HepG2 (cell line): ENCODE results near the gene LMTK2. TPM values are rescaled to one million over a fixed set of nuclear protein-coding genes. Genes with fewer than 3 reads are reported as not detected.

Source experiments
- ARNT ChIP-seq: fragments of 450-650 bp; IDR thresholded peaks from 2 replicates; pipeline ENCODE4 v1.6.1; 2017
- BCL6 ChIP-seq: IDR thresholded peaks from 2 replicates; pipeline ENCODE4 v1.6.1; 2016; ENCODE audit warnings: missing genetic modification reagents, missing compliant biosample characterization
- CTCF ChIP-seq: sonication (generic); formaldehyde crosslinking; IDR thresholded peaks from 2 replicates; pipeline ENCODE4 v1.5.0; 2020; ENCODE audit warnings: mild to moderate bottlenecking, missing genetic modification reagents, moderate library complexity
- HDAC2 ChIP-seq: sonication (generic); formaldehyde crosslinking; IDR thresholded peaks from 2 replicates; pipeline ENCODE4 v1.4.0; 2020; ENCODE audit warnings: missing genetic modification reagents
- HNF4G ChIP-seq, 2 experiments: sonication (generic) in 1 of 2; formaldehyde crosslinking in 1 of 2; IDR thresholded peaks; 2 replicates each; pipeline versions ENCODE4 v1.4.0 to v1.6.1; 2011 to 2020; ENCODE audit warnings: borderline replicate concordance in 2 of 2, low read depth in 2 of 2, mild to moderate bottlenecking in 2 of 2, low read length in 1 of 2, missing genetic modification reagents in 1 of 2, moderate library complexity in 1 of 2
- KMT2B ChIP-seq: IDR thresholded peaks from 2 replicates; pipeline ENCODE4 v1.6.1; 2016; ENCODE audit warnings: missing genetic modification reagents, missing compliant biosample characterization
- MNT ChIP-seq: fragments of 450-650 bp; IDR thresholded peaks from 2 replicates; pipeline ENCODE4 v1.6.1; 2016
- NCOA2 ChIP-seq: sonication (generic); formaldehyde crosslinking; IDR thresholded peaks from 2 replicates; pipeline ENCODE4 v1.8.0; 2022; ENCODE audit warnings: inconsistent platforms
- NFYC ChIP-seq: IDR thresholded peaks from 2 replicates; pipeline ENCODE4 v1.6.1; 2016; ENCODE audit warnings: missing genetic modification reagents, missing compliant biosample characterization
- PHB2 ChIP-seq: fragments of 450-650 bp; IDR thresholded peaks from 2 replicates; pipeline ENCODE4 v1.6.1; 2018; ENCODE audit not compliant: partially characterized antibody
- SOX5 ChIP-seq: IDR thresholded peaks from 2 replicates; pipeline ENCODE4 v1.6.1; 2016; ENCODE audit warnings: borderline replicate concordance
- ZFY ChIP-seq: sonication (generic); formaldehyde crosslinking; IDR thresholded peaks from 2 replicates; pipeline ENCODE4 v1.4.0; 2020; ENCODE audit warnings: missing genetic modification reagents
- ZMAT3 ChIP-seq: sonication (generic); formaldehyde crosslinking; conservative IDR thresholded peaks from 2 replicates; pipeline ENCODE4 v1.7.0; 2021; ENCODE audit warnings: missing genetic modification reagents
- ZNF639 ChIP-seq: conservative IDR thresholded peaks from 2 replicates; pipeline ENCODE4 v1.6.1; 2018; ENCODE audit warnings: missing genetic modification reagents
- ZNF737 ChIP-seq: sonication (generic); formaldehyde crosslinking; IDR thresholded peaks from 2 replicates; pipeline ENCODE4 v1.5.0; 2020; ENCODE audit warnings: missing genetic modification reagents, mild to moderate bottlenecking, borderline replicate concordance
- ZNF749 ChIP-seq: sonication (generic); formaldehyde crosslinking; IDR thresholded peaks from 2 replicates; pipeline ENCODE4 v1.8.0; 2022; ENCODE audit warnings: mild to moderate bottlenecking, missing genetic modification reagents, moderate library complexity, borderline replicate concordance
- ZNF776 ChIP-seq: sonication (generic); formaldehyde crosslinking; IDR thresholded peaks from 2 replicates; pipeline ENCODE4 v1.4.0; 2020; ENCODE audit warnings: mild to moderate bottlenecking, missing genetic modification reagents
- polyA plus RNA-seq, 8 experiments: library from polyadenylated mRNA; depleted of rRNA in 3 of 8; stranded (reverse) in 7 of 8; unstranded in 1 of 8; fragments of >200 nt; fragmentation: Illumina TruSeq in 4 of 8; extraction: Trizol in 4 of 8; gene quantifications; 2 replicates each; pipeline versions ENCODE4 v1.2.1 to v1.2.3, GENCODE V29; 2011 to 2016; ENCODE audit warnings: low read depth in 4 of 8, missing spikeins in 1 of 8, mixed read lengths in 1 of 8; ENCODE audit not compliant: insufficient read depth in 1 of 8
- total RNA-seq, 5 experiments: library from RNA; depleted of rRNA; stranded (reverse); fragments of >200 nt; fragmentation: Illumina TruSeq; extraction: Trizol; gene quantifications; 2 replicates each; pipeline ENCODE4 v1.2.3, GENCODE V29; 2016; ENCODE audit warnings: low read depth in 1 of 5
- TF ChIP-seq, protein P1 (sequence below): sonication (generic); formaldehyde crosslinking; conservative IDR thresholded peaks from 2 replicates; pipeline ENCODE4 v1.4.0; 2020; ENCODE audit warnings: missing genetic modification reagents
- TF ChIP-seq, protein P2 (sequence below): sonication (generic); formaldehyde crosslinking; IDR thresholded peaks from 2 replicates; pipeline ENCODE4 v1.4.0; 2020; ENCODE audit warnings: missing genetic modification reagents
- TF ChIP-seq, protein P3 (sequence below), 2 experiments: fragments of 450-650 bp in 1 of 2; sonication (generic) in 1 of 2; formaldehyde crosslinking; IDR thresholded peaks; 2 replicates each; pipeline versions ENCODE4 v1.5.0 to v1.8.0; 2020 to 2022; ENCODE audit warnings: mild to moderate bottlenecking in 1 of 2, missing genetic modification reagents in 1 of 2

The LMTK2 gene
- total and polyA plus RNA-seq, 2 of the 13 experiments (the other 11 are each of a cell fraction or from before 2014, with no cell fraction given), result 9.5 to 11.7 TPM

GRCh38 chr7:98252425-98253054 lies 145.9 kb downstream of the LMTK2 start (continued):
- TF ChIP-seq, protein P1, sequence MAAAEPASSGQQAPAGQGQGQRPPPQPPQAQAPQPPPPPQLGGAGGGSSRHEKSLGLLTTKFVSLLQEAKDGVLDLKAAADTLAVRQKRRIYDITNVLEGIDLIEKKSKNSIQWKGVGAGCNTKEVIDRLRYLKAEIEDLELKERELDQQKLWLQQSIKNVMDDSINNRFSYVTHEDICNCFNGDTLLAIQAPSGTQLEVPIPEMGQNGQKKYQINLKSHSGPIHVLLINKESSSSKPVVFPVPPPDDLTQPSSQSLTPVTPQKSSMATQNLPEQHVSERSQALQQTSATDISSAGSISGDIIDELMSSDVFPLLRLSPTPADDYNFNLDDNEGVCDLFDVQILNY, result no peak
- no peak for TF ChIP-seq NCOA2
- TF ChIP-seq BCL6 (CRISPR knock-in tag), result no peak; the same call in 1 of the 2 replicates
- no peak for TF ChIP-seq SOX5 (CRISPR knock-in tag)
- TF ChIP-seq CTCF (CRISPR knock-in tag), result no peak
- TF ChIP-seq NFYC (CRISPR knock-in tag), result no peak
- TF ChIP-seq, protein P2, sequence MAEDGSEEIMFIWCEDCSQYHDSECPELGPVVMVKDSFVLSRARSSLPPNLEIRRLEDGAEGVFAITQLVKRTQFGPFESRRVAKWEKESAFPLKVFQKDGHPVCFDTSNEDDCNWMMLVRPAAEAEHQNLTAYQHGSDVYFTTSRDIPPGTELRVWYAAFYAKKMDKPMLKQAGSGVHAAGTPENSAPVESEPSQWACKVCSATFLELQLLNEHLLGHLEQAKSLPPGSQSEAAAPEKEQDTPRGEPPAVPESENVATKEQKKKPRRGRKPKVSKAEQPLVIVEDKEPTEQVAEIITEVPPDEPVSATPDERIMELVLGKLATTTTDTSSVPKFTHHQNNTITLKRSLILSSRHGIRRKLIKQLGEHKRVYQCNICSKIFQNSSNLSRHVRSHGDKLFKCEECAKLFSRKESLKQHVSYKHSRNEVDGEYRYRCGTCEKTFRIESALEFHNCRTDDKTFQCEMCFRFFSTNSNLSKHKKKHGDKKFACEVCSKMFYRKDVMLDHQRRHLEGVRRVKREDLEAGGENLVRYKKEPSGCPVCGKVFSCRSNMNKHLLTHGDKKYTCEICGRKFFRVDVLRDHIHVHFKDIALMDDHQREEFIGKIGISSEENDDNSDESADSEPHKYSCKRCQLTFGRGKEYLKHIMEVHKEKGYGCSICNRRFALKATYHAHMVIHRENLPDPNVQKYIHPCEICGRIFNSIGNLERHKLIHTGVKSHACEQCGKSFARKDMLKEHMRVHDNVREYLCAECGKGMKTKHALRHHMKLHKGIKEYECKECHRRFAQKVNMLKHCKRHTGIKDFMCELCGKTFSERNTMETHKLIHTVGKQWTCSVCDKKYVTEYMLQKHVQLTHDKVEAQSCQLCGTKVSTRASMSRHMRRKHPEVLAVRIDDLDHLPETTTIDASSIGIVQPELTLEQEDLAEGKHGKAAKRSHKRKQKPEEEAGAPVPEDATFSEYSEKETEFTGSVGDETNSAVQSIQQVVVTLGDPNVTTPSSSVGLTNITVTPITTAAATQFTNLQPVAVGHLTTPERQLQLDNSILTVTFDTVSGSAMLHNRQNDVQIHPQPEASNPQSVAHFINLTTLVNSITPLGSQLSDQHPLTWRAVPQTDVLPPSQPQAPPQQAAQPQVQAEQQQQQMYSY, result no peak
- no peak for TF ChIP-seq PHB2
- TF ChIP-seq ZNF639, result no peak
- no peak for TF ChIP-seq KMT2B (CRISPR knock-in tag)
- no peak for TF ChIP-seq ARNT
- TF ChIP-seq ZNF776, result no peak
- no peak for TF ChIP-seq HDAC2 (CRISPR knock-in tag)
- TF ChIP-seq ZMAT3 (CRISPR knock-in tag), result no peak
- TF ChIP-seq, protein P3, sequence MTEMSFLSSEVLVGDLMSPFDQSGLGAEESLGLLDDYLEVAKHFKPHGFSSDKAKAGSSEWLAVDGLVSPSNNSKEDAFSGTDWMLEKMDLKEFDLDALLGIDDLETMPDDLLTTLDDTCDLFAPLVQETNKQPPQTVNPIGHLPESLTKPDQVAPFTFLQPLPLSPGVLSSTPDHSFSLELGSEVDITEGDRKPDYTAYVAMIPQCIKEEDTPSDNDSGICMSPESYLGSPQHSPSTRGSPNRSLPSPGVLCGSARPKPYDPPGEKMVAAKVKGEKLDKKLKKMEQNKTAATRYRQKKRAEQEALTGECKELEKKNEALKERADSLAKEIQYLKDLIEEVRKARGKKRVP (CRISPR knock-in tag; IDR thresholded peaks at IDR 0.05), result no peak
- no peak for TF ChIP-seq MNT
- no peak for TF ChIP-seq ZNF737 (CRISPR knock-in tag)
- TF ChIP-seq ZNF749 (CRISPR knock-in tag), result peak; percentile 81; the same call in 1 of the 2 replicates
- TF ChIP-seq HNF4G (IDR thresholded peaks at IDR 0.05; ENCODE audit: borderline replicate concordance, low read depth, low read length), result no peak
- peak; percentile 6; the same call in 1 of the 2 replicates for TF ChIP-seq HNF4G (CRISPR knock-in tag; IDR thresholded peaks at IDR 0.05; ENCODE audit: borderline replicate concordance, low read depth)
- TF ChIP-seq ZFY (CRISPR knock-in tag), result peak; percentile 12
